HepG2 (cell line): Measurements from ENCODE around the gene PKP4. TPM values are rescaled to one million over a fixed set of nuclear protein-coding genes. Genes with fewer than 3 reads are reported as not detected.

ENCODE experiments used
- ATAC-seq: fragments of 200-7000 bp; cut with Tn5 transposase; 3 replicates; pipeline ENCODE4 v1.9.1; 2020; ENCODE audit warnings: mild to moderate bottlenecking, moderate library complexity
- BruUV-seq: library from RNA; stranded (reverse); fragments of 400-500 nt; replicated peaks from 2 replicates; lab custom pipeline; 2021; lab: Mats Ljungman, UMichigan
- CTCF ChIA-PET: fragments of 300-600 bp; formaldehyde crosslinking; extraction: SDS; loops from one replicate; lab custom pipeline; 2021; ENCODE audit warnings: low total read pairs, inconsistent platforms, low intra/inter-chr PET ratio; lab: Yijun Ruan, JAX
- POLR2A ChIA-PET: fragments of 350-600 bp; sonication (Branson Sonifier 250); formaldehyde crosslinking; loops from one replicate; lab custom pipeline; 2020; ENCODE audit warnings: antibody characterized with exemption, inconsistent platforms; lab: Yijun Ruan, JAX
- DNase-seq: peaks from one replicate; pipeline ENCODE4 v3.0.0-alpha.2; 2015; ENCODE audit warnings: low spot score
- FAIRE-seq: peaks from 3 replicates; lab custom pipeline; 2011; peaks lifted over from hg19 to GRCh38; lab: Jason Lieb, UNC
- H2AFZ ChIP-seq: one replicate; pipeline ENCODE4 v1.6.1; 2011; ENCODE audit warnings: low read length, inconsistent platforms
- H3K27ac ChIP-seq: fragments of 300-600 bp; 3 replicates; pipeline ENCODE4 v1.8.0; 2011; ENCODE audit warnings: mixed run types, mild to moderate bottlenecking, mixed read lengths, low read length, inconsistent platforms; ENCODE audit not compliant: insufficient read depth; ENCODE audit errors: extremely low read length
- H3K27me3 ChIP-seq, 2 experiments: fragments of 200-600 bp in 1 of 2; 2 replicates in 1 of 2; 3 replicates in 1 of 2; pipeline versions ENCODE4 v1.6.0 to v1.8.0; 2011; ENCODE audit warnings: low read length in 2 of 2, mild to moderate bottlenecking in 2 of 2, moderate library complexity in 2 of 2, inconsistent platforms in 1 of 2; ENCODE audit not compliant: insufficient read depth in 2 of 2, control insufficient read depth in 1 of 2
- H3K36me3 ChIP-seq, 2 experiments: fragments of 200-600 bp in 1 of 2; replicated peaks in 1 of 2; 2 replicates in 1 of 2; 3 replicates in 1 of 2; pipeline versions ENCODE4 v1.5.1 to v1.8.0; 2011; ENCODE audit warnings: low read length in 2 of 2, inconsistent platforms in 1 of 2; ENCODE audit not compliant: insufficient read depth in 2 of 2, control insufficient read depth in 1 of 2
- H3K4me1 ChIP-seq: 2 replicates; pipeline ENCODE4 v1.5.1; 2012; ENCODE audit warnings: low read length, inconsistent platforms; ENCODE audit not compliant: insufficient read depth
- H3K4me2 ChIP-seq: 2 replicates; pipeline ENCODE4 v1.6.0; 2011; ENCODE audit warnings: low read depth, low read length, inconsistent platforms
- H3K4me3 ChIP-seq, 3 experiments: fragments of 200-600 bp in 1 of 3; sonication (generic), shearing (Covaris generic) in 1 of 3; replicated peaks in 1 of 3; 2 replicates each; pipeline ENCODE4 v1.5.1; 2011 to 2016; ENCODE audit warnings: low read length in 3 of 3, inconsistent platforms in 2 of 3, low read depth in 2 of 3, mild to moderate bottlenecking in 2 of 3, control low read depth in 1 of 3, mixed read lengths in 1 of 3; ENCODE audit not compliant: insufficient read depth in 1 of 3
- H3K79me2 ChIP-seq: one replicate; pipeline ENCODE4 v1.6.1; 2011; ENCODE audit warnings: low read length, inconsistent platforms; ENCODE audit not compliant: insufficient read depth
- H3K9ac ChIP-seq: 2 replicates; pipeline ENCODE4 v1.6.0; 2011; ENCODE audit warnings: mild to moderate bottlenecking, low read depth, low read length, inconsistent platforms; ENCODE audit not compliant: insufficient read depth
- H3K9me3 ChIP-seq: 2 replicates; pipeline ENCODE4 v1.5.1; 2012; ENCODE audit warnings: mild to moderate bottlenecking, low read length
- H4K20me1 ChIP-seq: 2 replicates; pipeline ENCODE4 v1.6.0; 2011; ENCODE audit warnings: inconsistent platforms, mild to moderate bottlenecking, low read length, moderate library complexity; ENCODE audit not compliant: insufficient read depth
- ADNP ChIP-seq: sonication (generic); formaldehyde crosslinking; IDR thresholded peaks from 2 replicates; pipeline ENCODE4 v1.4.0; 2020; ENCODE audit warnings: missing genetic modification reagents
- AKNA ChIP-seq: sonication (generic); formaldehyde crosslinking; IDR thresholded peaks from 2 replicates; pipeline ENCODE4 v1.4.0; 2020; ENCODE audit warnings: missing genetic modification reagents, borderline replicate concordance
- GATA4 ChIP-seq: sonication (generic); IDR thresholded peaks from 2 replicates; pipeline ENCODE4 v1.6.1; 2016; ENCODE audit warnings: antibody characterized with exemption, low read depth, borderline replicate concordance
- NFE2L1 ChIP-seq: sonication (generic); formaldehyde crosslinking; IDR thresholded peaks from 2 replicates; pipeline ENCODE4 v1.4.0; 2020; ENCODE audit warnings: missing genetic modification reagents, mild to moderate bottlenecking, borderline replicate concordance
- SNRNP70 ChIP-seq: fragments of 200-400 bp; formaldehyde crosslinking; IDR thresholded peaks from 2 replicates; pipeline ENCODE4 v1.6.1; 2017; ENCODE audit warnings: mild to moderate bottlenecking, low read depth, low read length, moderate library complexity
- SOX13 ChIP-seq, 3 experiments: fragments of 450-650 bp in 1 of 3; sonication (generic) in 1 of 3; formaldehyde crosslinking in 1 of 3; IDR thresholded peaks in 2 of 3; conservative IDR thresholded peaks in 1 of 3; 2 replicates each; pipeline versions ENCODE4 v1.5.0 to v1.6.1; 2016 to 2020; ENCODE audit warnings: antibody characterized with exemption in 1 of 3, mild to moderate bottlenecking in 1 of 3, missing compliant biosample characterization in 1 of 3, missing genetic modification reagents in 1 of 3, moderate library complexity in 1 of 3
- ZC3H13 ChIP-seq: sonication (generic); formaldehyde crosslinking; IDR thresholded peaks from 2 replicates; pipeline ENCODE4 v1.8.1; 2023; ENCODE audit warnings: mild to moderate bottlenecking, missing genetic modification reagents, moderate library complexity
- ZFY ChIP-seq: sonication (generic); formaldehyde crosslinking; IDR thresholded peaks from 2 replicates; pipeline ENCODE4 v1.4.0; 2020; ENCODE audit warnings: missing genetic modification reagents
- ZNF792 ChIP-seq: IDR thresholded peaks from 2 replicates; pipeline ENCODE4 v1.6.1; 2016
- WGBS: methylation state at CpG from one replicate; pipeline ENCODE4 v1.1.6; 2017; ENCODE audit warnings: low lambda C conversion rate; 5-methylcytosine and 5-hydroxymethylcytosine counted together
- in situ Hi-C: cut with HindIII; loops from 2 replicates; pipeline ENCODE4 v1.10.0; 2017; ENCODE audit warnings: low pct_unique_long_range_greater_than_20kb; ENCODE audit not compliant: extremely low pct_ligation_motif_present
- intact Hi-C: fragments of 100-400 bp; cut with micrococcal nuclease; formaldehyde crosslinking; loops from one replicate; pipeline ENCODE4 v1.10.0; 2022; ENCODE audit not compliant: unreplicated experiment
- polyA plus RNA-seq, 8 experiments: library from polyadenylated mRNA; depleted of rRNA in 3 of 8; stranded (reverse) in 7 of 8; unstranded in 1 of 8; fragments of >200 nt; fragmentation: Illumina TruSeq in 4 of 8; extraction: Trizol in 4 of 8; gene quantifications; 2 replicates each; pipeline versions ENCODE4 v1.2.1 to v1.2.3, GENCODE V29; 2011 to 2016; ENCODE audit warnings: low read depth in 4 of 8, missing spikeins in 1 of 8, mixed read lengths in 1 of 8; ENCODE audit not compliant: insufficient read depth in 1 of 8
- total RNA-seq, 5 experiments: library from RNA; depleted of rRNA; stranded (reverse); fragments of >200 nt; fragmentation: Illumina TruSeq; extraction: Trizol; gene quantifications; 2 replicates each; pipeline ENCODE4 v1.2.3, GENCODE V29; 2016; ENCODE audit warnings: low read depth in 1 of 5

Gene PKP4
- total and polyA plus RNA-seq, 2 of the 13 experiments (the other 11 are each of a cell fraction or from before 2014, with no cell fraction given) = 80.9 to 90.5 TPM

GRCh38 chr2:158599609-158600008, 142.9 kb downstream of the PKP4 start:
- ChIA-PET POLR2A (no interaction called here), CTCF (no interaction called here)
- DNase-seq = no peak
- no peaks in the 10 kb centered on the region for H3K27me3 ChIP-seq
- H2AFZ ChIP-seq = no peak overlapping the region
- peak; percentile 54 for ATAC-seq
- H3K79me2 ChIP-seq = peaks cover 3% of the 10 kb centered on the region
- no peak overlapping the region for H3K4me2 ChIP-seq
- no peaks in the 10 kb centered on the region for H4K20me1 ChIP-seq
- no peak overlapping the region for H3K4me3 ChIP-seq
- H3K9ac ChIP-seq = no peak overlapping the region
- no peaks in the 10 kb centered on the region for H3K4me1 ChIP-seq
- no peak overlapping the region for H3K27ac ChIP-seq
- intact Hi-C loops = no loop called here
- H3K36me3 ChIP-seq = peaks cover 6 to 15% of the 10 kb centered on the region in 2 experiments
- no TSS peak for BruUV-seq
- in situ Hi-C loops = no loop called here
- TF ChIP-seq GATA4 (no peak), ZC3H13 (CRISPR knock-in tag) (no peak), NFE2L1 (no peak), SOX13 (IDR thresholded peaks at IDR 0.05) (no peak), SOX13 (CRISPR knock-in tag; conservative IDR thresholded peaks at IDR 0.05 in 1 of 2, IDR thresholded peaks at IDR 0.05 in 1 of 2) (no peak), ADNP (CRISPR knock-in tag) (no peak)
- no peak for FAIRE-seq
- H3K9me3 ChIP-seq = no peaks in the 10 kb centered on the region

GRCh38 chr2:158600155-158600802, 143.5 kb downstream of the PKP4 start:
- H3K9ac ChIP-seq = no peak overlapping the region
- BruUV-seq = no TSS peak
- 99% methylated on average over 3 of the region's 3 CpGs for WGBS
- TF ChIP-seq SNRNP70 = no peak
- no peak for TF ChIP-seq ZFY (CRISPR knock-in tag)
- no peak for TF ChIP-seq ZNF792 (CRISPR knock-in tag)
- no peak for TF ChIP-seq AKNA
- TF ChIP-seq, all 625 proteins: peak for 0
- no peak for DNase-seq
- Histone ChIP-seq H4K20me1 (no peaks in the 10 kb centered on the region), H3K4me1 (no peaks in the 10 kb centered on the region), H3K4me3 (no peak overlapping the region), H3K36me3 (peaks cover 4 to 20% of the 10 kb centered on the region in 2 experiments; a peak in 4 of 5 replicates), H3K27me3 (no peaks in the 10 kb centered on the region), H3K4me2 (no peak overlapping the region), H2AFZ (no peak overlapping the region), H3K27ac (no peak overlapping the region), H3K79me2 (peaks cover 3% of the 10 kb centered on the region), H3K9me3 (no peaks in the 10 kb centered on the region)
- ATAC-seq = no peak
- ChIA-PET CTCF (no interaction called here), POLR2A (no interaction called here)
- in situ Hi-C loops (no loop called here), intact Hi-C loops (no loop called here)
- FAIRE-seq = no peak
